GM21529 (cell line): Measurements from ENCODE around the gene TMEM176A.

ENCODE experiments used
- ATAC-seq: cut with Tn5 transposase; IDR thresholded peaks from one replicate; pipeline ENCODE4 v1.9.1; 2021; ENCODE audit not compliant: unreplicated experiment

The TMEM176A gene

DNA sequence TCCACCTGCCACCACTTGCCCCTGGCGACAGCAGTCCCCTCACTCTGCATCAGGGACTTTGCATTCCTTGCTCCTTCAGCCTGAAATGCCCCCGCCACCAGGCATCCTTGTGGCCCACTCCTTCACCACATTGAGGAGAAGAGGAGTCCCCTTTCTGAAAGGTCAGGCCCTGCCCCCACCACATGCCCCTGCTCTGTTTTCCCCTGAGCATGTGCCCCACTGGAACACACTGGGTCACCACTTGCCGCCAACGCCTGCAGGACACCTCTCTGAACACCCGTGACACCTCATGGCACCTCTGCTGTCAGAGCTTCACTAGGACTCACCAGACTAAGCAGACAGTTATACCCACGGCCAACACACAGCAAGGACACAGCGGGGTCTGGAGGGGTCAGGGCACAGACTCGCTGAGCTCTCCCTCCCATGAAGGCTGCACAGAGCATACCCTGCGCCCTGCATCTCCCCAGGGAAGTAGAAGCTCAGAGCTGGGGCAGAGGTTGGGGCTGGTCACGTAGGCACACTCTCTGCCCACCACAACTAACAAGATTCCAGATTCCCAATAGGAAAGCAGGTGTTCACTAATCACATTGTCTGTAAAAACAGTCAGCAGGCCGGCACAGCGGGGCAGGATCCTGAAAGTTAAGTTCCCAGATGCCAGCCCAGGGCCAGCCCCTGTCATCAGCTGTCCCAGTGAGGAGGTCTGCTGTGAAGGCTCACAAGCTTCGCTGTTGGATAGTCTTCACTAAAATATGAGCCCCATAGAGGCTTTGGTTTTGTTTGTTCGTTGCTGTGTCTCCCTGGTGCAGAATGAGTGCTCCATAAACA, 45.9 kb downstream of the TMEM176A start:
- no peak for ATAC-seq

DNA sequence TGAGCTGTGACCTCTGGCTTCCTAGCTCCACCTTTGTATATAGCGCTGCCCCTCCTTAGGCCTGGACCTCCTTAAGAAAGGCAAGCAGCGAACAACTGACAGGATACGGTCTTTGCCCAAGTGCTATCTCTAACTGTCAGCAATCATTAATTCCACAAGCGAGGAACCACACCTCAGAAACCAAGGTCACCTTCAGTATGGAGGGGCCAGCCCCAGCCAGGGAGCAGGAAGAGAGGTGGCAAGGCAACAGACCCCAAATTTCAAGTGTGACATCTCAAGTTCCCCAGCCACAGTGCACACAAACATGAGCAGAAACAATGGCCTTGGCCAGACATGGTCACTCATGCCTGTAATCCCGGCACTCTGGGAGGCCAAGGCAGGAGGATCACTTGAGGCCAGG, 47.0 kb downstream of the TMEM176A start:
- ATAC-seq: no peak

DNA sequence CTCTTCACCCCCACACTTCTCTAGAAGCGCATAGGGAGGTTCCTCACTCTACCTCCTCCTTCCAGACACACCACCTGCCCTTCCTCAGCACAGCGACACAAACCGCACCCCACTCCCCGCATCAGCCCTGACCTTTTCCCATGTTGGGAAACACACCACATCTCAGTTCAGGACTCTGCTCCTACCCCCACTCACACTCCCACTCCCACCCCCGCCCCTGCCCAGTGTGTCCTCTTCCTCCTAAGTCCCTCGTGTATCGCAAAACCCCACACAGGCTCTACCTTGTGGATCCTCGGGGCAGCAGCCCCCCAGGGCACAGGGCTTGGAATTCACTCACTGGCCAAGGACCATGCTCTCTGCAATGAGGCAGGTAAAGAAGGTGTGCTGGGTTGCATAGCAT, 47.5 kb downstream of the TMEM176A start:
- ATAC-seq: no peak

DNA sequence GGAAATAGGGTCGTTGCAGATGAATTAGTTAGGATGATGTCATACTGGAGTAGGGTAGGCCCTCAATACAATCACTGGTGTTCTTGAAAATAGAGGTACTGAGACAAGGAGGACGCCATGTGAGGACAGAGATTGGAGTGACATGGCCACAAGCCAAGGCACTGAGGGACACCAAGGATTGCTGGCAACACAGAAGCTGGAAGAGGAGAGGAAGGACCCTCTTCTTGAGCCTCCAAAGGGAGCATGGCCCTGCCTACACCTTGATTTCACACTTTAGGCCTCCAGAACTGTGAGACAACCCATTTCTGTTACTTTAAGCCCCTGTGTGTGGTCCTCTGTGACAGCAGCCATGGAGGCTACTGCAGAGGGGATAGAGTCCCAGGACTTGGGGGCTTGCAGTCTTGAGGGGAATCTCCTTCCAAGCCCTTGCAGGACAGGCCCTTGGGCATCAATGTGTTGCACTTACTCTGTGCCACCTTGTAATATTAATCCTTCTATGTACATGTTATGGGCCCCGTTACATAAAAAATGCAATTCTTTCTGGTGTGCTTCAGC, 48.1 kb downstream of the TMEM176A start:
- no peak for ATAC-seq

DNA sequence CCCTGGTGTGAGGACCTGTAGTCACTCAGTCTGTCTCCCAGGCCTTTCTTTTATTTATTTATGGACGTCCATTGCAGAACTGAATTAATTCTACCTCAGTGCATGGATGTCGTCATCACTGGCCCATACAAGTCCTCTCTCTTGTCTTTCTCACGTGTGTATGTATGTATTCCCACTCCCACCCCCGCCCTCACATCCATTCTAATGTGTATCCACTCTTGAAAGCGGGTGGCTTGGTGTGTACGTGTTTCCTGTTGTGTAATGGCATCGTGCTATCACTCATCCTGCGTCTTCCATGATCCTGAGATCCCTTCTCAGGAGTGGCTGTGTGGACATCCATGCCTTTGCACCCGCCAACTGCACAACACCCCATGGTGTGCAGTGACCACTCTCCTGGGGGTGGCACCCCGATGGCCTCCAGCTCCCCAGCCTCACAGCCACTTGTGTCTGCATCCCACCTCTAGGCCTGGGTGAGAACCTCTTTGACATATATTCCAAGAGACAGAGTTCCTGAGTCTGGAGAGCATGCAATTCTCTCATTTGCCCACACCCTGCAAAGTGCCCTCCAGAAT, 48.7 kb downstream of the TMEM176A start:
- ATAC-seq: no peak

DNA sequence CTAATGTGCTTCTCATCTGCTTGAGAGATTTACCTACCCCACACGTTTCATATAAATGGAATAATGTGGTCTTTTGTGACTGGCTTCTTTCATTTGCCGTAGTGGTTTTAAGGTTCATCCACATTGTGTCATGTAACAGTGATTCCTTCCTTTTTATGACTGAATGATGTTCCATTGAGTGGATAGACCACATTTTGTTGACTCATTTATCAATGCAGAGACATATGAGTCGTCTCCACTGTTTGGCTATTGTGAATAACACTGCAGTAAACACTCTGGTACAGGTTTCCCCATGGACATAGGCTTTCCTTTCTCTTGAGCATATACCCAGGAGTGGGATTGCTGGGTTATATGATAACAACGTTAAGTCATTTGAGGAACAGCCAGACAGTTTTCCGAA, 49.7 kb downstream of the TMEM176A start:
- no peak for ATAC-seq

DNA sequence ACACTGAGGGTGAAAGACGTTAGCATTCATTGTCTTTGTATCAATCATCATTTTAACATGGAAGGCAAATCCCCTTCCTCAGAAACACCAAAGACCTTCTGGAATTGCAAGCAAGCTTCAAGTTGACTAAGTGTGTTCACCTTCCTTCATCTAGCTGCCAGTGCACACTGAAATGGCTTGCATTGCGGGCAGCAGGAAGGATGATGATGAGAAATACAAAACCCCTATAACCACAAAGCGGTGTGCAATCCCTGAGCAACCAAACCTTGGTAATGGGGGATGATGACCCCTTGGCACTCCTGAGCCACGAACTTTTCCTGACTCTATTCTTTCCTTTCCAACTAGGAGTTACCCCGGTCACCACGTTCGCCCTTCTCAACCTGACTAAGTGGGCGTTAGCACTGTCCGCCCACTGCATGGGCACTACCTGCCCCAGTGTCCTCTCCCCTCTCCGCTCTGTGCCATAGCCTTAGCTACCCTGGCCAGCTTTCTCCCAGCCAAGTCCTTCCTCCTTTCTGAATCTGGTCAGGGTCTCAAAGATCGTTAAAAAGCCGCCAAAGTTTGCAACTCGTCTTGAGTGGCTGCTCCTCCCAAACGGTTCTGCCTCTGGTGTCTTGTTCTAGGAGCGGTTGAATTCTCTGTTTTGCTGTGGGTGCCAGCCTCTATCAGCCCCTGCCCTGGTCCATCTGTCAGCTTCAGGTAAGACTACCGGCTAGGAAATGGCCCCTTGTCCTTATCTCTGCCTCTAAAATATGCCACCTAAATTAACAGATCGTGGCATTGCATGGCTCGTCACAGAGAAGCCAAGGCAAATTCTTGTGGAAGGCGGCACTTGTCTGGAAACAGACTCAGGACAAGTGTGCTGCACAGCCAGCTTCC, 51.2 kb downstream of the TMEM176A start:
- no peak for ATAC-seq

DNA sequence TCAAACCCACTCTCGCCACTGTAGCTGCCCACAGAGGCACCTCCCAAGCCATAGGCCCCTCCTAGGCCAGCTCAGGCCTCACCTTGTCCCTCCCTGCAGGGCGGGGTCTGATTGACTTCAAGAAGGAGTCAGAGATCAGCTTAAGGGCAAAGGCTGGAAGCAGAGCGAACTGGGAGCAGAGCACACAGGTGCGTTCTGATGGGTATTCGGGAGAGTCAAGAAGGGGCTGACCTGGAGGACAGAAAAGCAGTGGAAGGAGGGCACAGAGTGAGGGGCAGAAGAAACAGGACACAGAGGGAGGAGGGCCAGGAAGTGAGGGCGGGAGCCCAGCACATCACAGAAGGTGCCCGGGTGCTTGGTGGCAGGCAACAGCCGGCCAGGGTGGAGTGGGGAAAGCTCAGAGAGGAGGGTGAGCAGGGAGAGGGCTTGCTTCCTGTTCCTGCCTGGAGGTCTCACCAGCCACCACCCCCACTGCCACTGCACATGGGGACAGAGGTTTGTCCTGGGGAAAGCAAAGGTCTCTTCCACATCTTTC, 51.9 kb downstream of the TMEM176A start, which contains the start of gene AOC1:
Gene AOC1, plus strand, starts transcription at position 147 of the 535 bp plus-strand sequence. CDS start 3,954 bp downstream, outside the sequence.
- ATAC-seq: no peak

DNA sequence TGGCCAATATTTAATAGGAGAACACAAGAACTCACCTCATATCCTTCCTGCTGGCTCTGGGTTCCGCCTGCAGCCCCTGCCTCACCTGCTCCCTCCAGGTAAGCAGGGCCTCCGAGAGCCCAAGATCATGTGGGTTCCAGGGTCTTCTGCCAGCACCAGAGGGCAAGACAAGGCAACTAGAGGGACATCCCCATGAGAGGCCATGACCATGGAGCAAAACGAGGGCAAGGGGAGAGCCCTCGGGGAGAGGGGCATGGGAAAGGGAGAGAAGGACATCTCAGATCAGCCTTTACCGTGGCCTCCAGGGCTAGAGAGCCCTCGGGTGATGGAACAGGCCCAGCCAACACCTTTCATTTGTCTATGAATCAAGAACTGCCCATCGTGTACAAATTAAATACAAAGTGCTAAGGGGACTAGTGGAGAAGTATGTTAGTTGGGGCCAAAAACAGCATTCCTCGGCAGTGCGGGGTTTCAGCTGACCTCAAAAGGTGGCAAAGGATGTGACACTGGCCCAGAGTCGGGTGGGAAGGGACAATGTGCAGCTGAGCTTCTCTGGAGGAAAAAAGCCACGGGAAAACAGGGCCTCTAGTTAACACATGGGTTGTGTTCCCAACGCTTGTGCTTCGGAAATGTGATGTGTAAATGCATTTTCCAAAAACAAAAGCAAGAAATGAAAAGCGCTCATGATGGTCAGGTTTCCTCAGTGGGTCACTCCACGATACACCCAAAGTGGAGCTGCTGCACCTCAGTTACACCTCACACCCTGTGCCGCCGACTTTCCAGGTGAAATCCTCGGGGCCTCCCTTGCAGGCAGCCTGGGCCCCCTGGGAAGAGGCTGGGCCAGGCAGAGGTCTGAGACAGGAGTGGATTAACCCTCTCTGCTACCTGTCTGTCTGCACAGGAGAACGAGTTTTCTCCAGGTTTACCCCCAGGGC, 53.8 kb downstream of the TMEM176A start:
- ATAC-seq: no peak
